Psoas muscle (tissue), 8 donors: Measurements from ENCODE around the gene TMEM253. TPM values are rescaled to one million over a fixed set of nuclear protein-coding genes. Genes with fewer than 3 reads are reported as not detected.

Source experiments
- ATAC-seq, 4 donors: fragments of 200-7000 bp; cut with Tn5 transposase; one replicate each; pipeline ENCODE4 v1.9.1; 2020; ENCODE audit warnings: moderate library complexity in 3 of 4, mild to moderate bottlenecking in 2 of 4
- DNase-seq, 2 donors: peaks; one replicate each; pipeline ENCODE4 v3.0.0-alpha.2; 2020
- H3K27ac ChIP-seq: fragments of 200-600 bp; one replicate; pipeline ENCODE4 v1.8.0; 2022
- H3K27me3 ChIP-seq, 3 donors: fragments of 200-600 bp in 1 of 3; one replicate each; pipeline versions ENCODE4 v1.6.1 to v1.8.0; 2013 to 2022; ENCODE audit warnings: low read length in 2 of 3, mild to moderate bottlenecking in 2 of 3, moderate library complexity in 1 of 3; ENCODE audit not compliant: insufficient read depth in 3 of 3
- H3K36me3 ChIP-seq, 2 donors: fragments of 200-600 bp in 1 of 2; one replicate each; pipeline versions ENCODE4 v1.6.1 to v1.8.0; 2013 to 2022; ENCODE audit warnings: low read depth in 1 of 2, mild to moderate bottlenecking in 1 of 2, moderate library complexity in 1 of 2; ENCODE audit not compliant: insufficient read depth in 1 of 2
- H3K4me1 ChIP-seq: fragments of 200-600 bp; one replicate; pipeline ENCODE4 v1.8.0; 2022
- H3K4me3 ChIP-seq: fragments of 200-600 bp; one replicate; pipeline ENCODE4 v1.8.0; 2022; ENCODE audit warnings: mild to moderate bottlenecking
- H3K9me3 ChIP-seq: fragments of 200-600 bp; one replicate; pipeline ENCODE4 v1.8.0; 2022
- WGBS, 3 donors: extraction: QIAGEN DNeasy Blood & Tissue Kit; methylation state at CpG; one replicate each; pipeline versions ENCODE4 v1.1.6 to v1.1.7; 2013; 5-methylcytosine and 5-hydroxymethylcytosine counted together
- intact Hi-C, 2 donors: fragments of 100-400 bp; cut with DNase I; formaldehyde crosslinking; loops; one replicate each; pipeline versions ENCODE4 v1.11.0 to v1.14.2; 2022
- polyA plus RNA-seq, 3 donors: library from polyadenylated mRNA; stranded (reverse); fragments of 200-250 nt; gene quantifications; one replicate each; pipeline ENCODE4 v1.2.3, GENCODE V29; 2013
- total RNA-seq, 4 donors: library from RNA; stranded (reverse); fragmentation: NEBNext Ultra II Directional in 2 of 4; extraction: Animal tissue kit (Norgen Biotek cat#: 25700) in 2 of 4; gene quantifications; one replicate each; pipeline versions ENCODE4 v1.2.1 to v1.2.4, GENCODE V29; 2021 to 2023
- TF ChIP-seq, protein P1 (sequence below): fragments of 200-600 bp; IDR thresholded peaks from one replicate; pipeline ENCODE4 v1.8.0; 2022; ENCODE audit warnings: antibody characterized with exemption
- donor health status: healthy with polysubstance abuse.
- donor health status: DM: no; HTN: no; CAD: no; lungs with moderate emphysema.
- donor health status: Bipolar disorder and iron deficiency.
- donor health status: healthy.
- donor health status: DM: yes; HTN: yes; CAD: no.
- donor health status: DM: no; HTN: no; CAD: no.
- donor health status: DM: no; HTN: no; CAD: no.
- donor health status: DM: yes; HTN: yes; CAD: no.

TMEM253 gene
- total and polyA plus RNA-seq, 7 donors: 0.10 to 0.29 (median 0.17) TPM; not detected in 2

DNA sequence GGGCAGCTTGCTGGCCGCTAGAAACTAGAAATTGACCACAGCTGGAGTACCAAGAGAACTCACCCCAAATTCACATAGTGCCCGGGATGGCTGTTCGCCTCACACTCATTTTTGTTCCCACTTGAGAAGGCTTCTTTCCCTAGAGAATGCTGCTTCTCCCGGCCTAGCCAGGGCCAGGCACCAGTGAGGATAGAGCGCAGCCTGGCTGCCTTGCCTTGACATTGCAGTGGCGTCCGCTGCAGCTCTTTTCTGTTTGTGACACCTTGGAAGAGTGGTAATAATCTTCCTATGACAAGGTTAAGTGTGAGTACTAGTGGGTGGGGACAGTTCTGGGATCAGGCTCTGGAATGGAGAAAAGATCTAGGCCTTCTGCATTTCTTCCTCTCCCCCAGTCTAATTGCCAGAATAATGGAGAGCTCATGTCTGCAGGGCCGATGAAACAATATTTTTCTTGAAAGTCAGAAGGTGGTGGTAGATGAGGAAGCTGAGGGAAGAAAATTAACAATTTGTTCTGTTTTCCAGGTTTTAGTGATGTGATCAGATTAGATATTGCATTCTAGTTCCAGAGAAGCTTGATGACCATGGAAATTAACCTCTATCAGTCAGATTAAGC is 3.7 kb downstream of the TMEM253 start:
- H3K4me1 ChIP-seq: peaks cover 31% of the 10 kb centered on the region
- ATAC-seq: peak; percentile 74 to 83 (median 78)
- no peaks in the 10 kb centered on the region for H3K27me3 ChIP-seq
- H3K9me3 ChIP-seq: no peaks in the 10 kb centered on the region
- TF ChIP-seq, protein P1, sequence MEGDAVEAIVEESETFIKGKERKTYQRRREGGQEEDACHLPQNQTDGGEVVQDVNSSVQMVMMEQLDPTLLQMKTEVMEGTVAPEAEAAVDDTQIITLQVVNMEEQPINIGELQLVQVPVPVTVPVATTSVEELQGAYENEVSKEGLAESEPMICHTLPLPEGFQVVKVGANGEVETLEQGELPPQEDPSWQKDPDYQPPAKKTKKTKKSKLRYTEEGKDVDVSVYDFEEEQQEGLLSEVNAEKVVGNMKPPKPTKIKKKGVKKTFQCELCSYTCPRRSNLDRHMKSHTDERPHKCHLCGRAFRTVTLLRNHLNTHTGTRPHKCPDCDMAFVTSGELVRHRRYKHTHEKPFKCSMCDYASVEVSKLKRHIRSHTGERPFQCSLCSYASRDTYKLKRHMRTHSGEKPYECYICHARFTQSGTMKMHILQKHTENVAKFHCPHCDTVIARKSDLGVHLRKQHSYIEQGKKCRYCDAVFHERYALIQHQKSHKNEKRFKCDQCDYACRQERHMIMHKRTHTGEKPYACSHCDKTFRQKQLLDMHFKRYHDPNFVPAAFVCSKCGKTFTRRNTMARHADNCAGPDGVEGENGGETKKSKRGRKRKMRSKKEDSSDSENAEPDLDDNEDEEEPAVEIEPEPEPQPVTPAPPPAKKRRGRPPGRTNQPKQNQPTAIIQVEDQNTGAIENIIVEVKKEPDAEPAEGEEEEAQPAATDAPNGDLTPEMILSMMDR: peak; percentile 96
- H3K27ac ChIP-seq: peak overlapping the region; percentile 100
- no peaks in the 10 kb centered on the region for H3K36me3 ChIP-seq
- peak; percentile 77 to 88 for DNase-seq
- intact Hi-C loops: loop anchor here (1.0 to 10.0 kb wide), 6 partner anchors 34 to 642 kb away; partner anchors contain the start of genes ANG (in 1 of the 2), ARHGEF40 (in 1 of the 2), PIP4P1 (in 1 of the 2) and RNASE4 (in 1 of the 2)
- H3K4me3 ChIP-seq: peak overlapping the region; percentile 94
- WGBS, 3 donors: 3 to 4% (median 4%) methylated on average over 8 of the region's 8 CpGs

DNA sequence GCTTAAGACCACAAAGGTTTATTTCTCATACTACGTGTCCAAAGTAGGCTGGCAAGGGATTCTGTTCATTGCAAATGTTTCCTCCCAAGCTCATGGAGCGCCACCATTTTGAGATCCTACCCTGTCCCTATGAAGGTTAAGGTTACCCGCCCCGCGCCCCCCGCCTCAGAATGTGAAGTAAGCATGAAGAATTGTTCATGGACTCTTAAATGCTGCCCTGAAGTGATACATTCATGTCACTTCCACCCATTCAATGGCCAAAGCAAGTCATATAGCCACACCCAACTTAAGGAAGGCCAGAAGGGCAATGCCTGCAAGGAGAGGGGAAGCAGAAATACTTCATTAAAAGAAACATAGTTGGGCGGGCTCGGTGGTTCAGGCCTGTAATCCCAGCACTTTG is 4.2 kb downstream of the TMEM253 start:
- H3K9me3 ChIP-seq: no peaks in the 10 kb centered on the region
- TF ChIP-seq, protein P1: no peak
- peak overlapping the region; percentile 100 for H3K27ac ChIP-seq
- peaks cover 26% of the 10 kb centered on the region for H3K4me1 ChIP-seq
- no peaks in the 10 kb centered on the region for H3K27me3 ChIP-seq
- WGBS, 3 donors: 79 to 82% (median 81%) methylated on average over 8 of the region's 8 CpGs
- ATAC-seq: no peak
- intact Hi-C loops: loop anchor here (2.0 to 10.0 kb wide), 3 partner anchors 90 to 420 kb away; partner anchors contain the start of genes ANG (in 1 of the 2) and RNASE4 (in 1 of the 2)
- peak overlapping the region; percentile 94 for H3K4me3 ChIP-seq
- no peak for DNase-seq
- H3K36me3 ChIP-seq: no peaks in the 10 kb centered on the region

DNA sequence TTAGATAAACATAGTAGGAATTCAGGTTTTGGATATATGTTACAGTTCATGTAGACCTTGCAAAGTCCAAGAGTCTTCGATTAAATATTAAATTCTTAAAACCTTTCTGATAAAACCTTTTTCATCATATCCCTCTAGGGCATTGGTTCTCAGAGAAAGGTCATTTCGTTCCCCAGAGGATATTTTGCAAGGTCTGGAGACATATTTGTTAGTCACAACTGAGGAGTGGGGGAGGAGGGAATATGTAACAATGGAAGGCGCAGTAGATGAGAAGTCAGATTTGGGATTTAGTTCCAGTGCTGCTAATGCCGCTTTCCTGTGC is 5.3 kb downstream of the TMEM253 start:
- intact Hi-C loops: loop anchor here (5.0 to 10.0 kb wide), 2 partner anchors 249 to 421 kb away; partner anchors contain the start of genes ANG (in 1 of the 2) and RNASE4 (in 1 of the 2)
- H3K4me3 ChIP-seq: peak overlapping the region; percentile 20
- ATAC-seq (no peak), DNase-seq (no peak)
- H3K4me1 ChIP-seq: peaks cover 26% of the 10 kb centered on the region
- TF ChIP-seq, protein P1: no peak
- H3K9me3 ChIP-seq: no peaks in the 10 kb centered on the region
- 51 to 54% (median 52%) methylated on average over 4 of the region's 4 CpGs for WGBS, 3 donors
- no peaks in the 10 kb centered on the region for H3K36me3 ChIP-seq
- no peaks in the 10 kb centered on the region for H3K27me3 ChIP-seq
- peak overlapping the region; percentile 30 for H3K27ac ChIP-seq

DNA sequence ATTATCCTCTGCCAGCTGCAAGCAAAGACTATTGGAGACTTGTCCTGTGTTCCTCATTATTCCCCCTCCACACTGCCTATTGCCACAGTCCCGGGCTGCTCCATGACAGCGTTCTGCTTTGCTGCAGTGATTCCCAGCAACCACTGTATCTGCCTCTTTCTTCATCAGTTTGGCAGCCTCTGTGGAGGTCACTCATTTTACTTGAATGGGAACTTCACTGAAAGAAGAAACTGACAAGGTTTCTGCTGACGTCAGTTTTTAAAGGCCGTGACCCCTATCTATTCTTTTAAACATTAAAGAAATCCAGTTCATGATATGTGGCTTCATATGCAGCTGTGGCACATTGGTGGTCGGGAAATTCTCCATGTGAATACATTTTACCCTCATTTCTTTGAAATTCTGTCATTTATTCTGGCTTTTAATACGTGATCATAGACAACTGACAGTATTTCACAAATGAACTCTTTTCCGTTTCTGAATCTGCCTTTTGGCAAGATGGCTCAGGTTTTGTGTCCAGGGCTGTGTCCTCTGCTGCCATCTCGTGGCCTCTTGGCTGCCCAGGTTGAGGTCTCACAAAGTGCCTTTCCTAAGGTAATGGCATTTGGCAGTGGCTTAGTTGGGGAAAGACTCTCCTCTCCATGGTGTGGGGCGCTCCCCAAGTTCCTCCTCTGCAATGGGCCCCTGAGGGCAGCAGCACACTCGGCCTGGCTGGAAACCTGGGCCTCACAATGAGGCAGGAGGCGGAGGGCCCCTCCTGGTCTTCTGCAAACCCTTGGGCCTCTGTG is 5.8 kb downstream of the TMEM253 start:
- intact Hi-C loops: loop anchor here (5.0 to 10.0 kb wide), 2 partner anchors 249 to 422 kb away; partner anchors contain the start of genes ANG (in 1 of the 2) and RNASE4 (in 1 of the 2)
- Histone ChIP-seq H3K36me3 (no peaks in the 10 kb centered on the region), H3K4me1 (peaks cover 26% of the 10 kb centered on the region), H3K9me3 (no peaks in the 10 kb centered on the region), H3K4me3 (peak overlapping the region; percentile 20), H3K27me3 (no peaks in the 10 kb centered on the region), H3K27ac (peak overlapping the region; percentile 30)
- TF ChIP-seq, protein P1: peak; percentile 86
- ATAC-seq: peak in 3 of 4 donors; percentile 27 to 41 (median 34)
- WGBS, 3 donors: 7 to 15% (median 10%) methylated on average over 11 of the region's 11 CpGs
- DNase-seq: peak; percentile 78 to 89
